WTC11 (cell line): ENCODE data around the gene ODAD3. TPM values are rescaled to one million over a fixed set of nuclear protein-coding genes. Genes with fewer than 3 reads are reported as not detected.

Experiments
- ATAC-seq: fragments of 200-7000 bp; cut with Tn5 transposase; 2 replicates; pipeline ENCODE4 v1.10.0; 2021; ENCODE audit warnings: mild to moderate bottlenecking, moderate library complexity
- CTCF ChIA-PET: fragments of 300-600 bp; sonication (Branson Sonifier 250); formaldehyde crosslinking; loops from one replicate; lab custom pipeline; 2021; ENCODE audit warnings: antibody characterized with exemption; lab: Charles Lee
- POLR2A ChIA-PET: fragments of 350-600 bp; sonication (Branson Sonifier 250); formaldehyde crosslinking; loops from one replicate; lab custom pipeline; 2021; ENCODE audit warnings: antibody characterized with exemption; lab: Charles Lee
- DNase-seq: peaks from one replicate; pipeline ENCODE4 v3.0.0; 2021; ENCODE audit warnings: low spot score
- H3K27ac Mint-ChIP-seq: 2 replicates; pipeline ENCODE4 v1.8.0; 2021; ENCODE audit warnings: mixed read lengths
- H3K27me3 Mint-ChIP-seq: 2 replicates; pipeline ENCODE4 v1.8.0; 2021; ENCODE audit warnings: low read depth, mild to moderate bottlenecking, moderate library complexity, mixed read lengths
- H3K36me3 Mint-ChIP-seq: 2 replicates; pipeline ENCODE4 v1.8.0; 2021; ENCODE audit warnings: mixed read lengths
- H3K4me1 Mint-ChIP-seq: 2 replicates; pipeline ENCODE4 v1.8.0; 2022; ENCODE audit warnings: mixed read lengths
- H3K4me3 Mint-ChIP-seq: 2 replicates; pipeline ENCODE4 v1.8.0; 2021; ENCODE audit warnings: mild to moderate bottlenecking, moderate library complexity, mixed read lengths
- H3K9me3 Mint-ChIP-seq: 2 replicates; pipeline ENCODE4 v1.8.0; 2021; ENCODE audit warnings: mixed read lengths
- AFF4 ChIP-seq: sonication (generic); formaldehyde crosslinking; IDR thresholded peaks from 2 replicates; pipeline ENCODE4 v1.8.1; 2023; ENCODE audit warnings: mild to moderate bottlenecking, missing genetic modification reagents, borderline replicate concordance
- ATF2 ChIP-seq: sonication (generic); formaldehyde crosslinking; IDR thresholded peaks from 2 replicates; pipeline ENCODE4 v1.8.1; 2022; ENCODE audit warnings: low read depth, missing genetic modification reagents, borderline replicate concordance
- CBFB ChIP-seq: sonication (generic); formaldehyde crosslinking; IDR thresholded peaks from 2 replicates; pipeline ENCODE4 v1.8.1; 2022; ENCODE audit warnings: mild to moderate bottlenecking, low read depth, missing genetic modification reagents
- EMX1 ChIP-seq: fragments of 250-450 bp; sonication (Bioruptor Pico); IDR thresholded peaks from 2 replicates; pipeline ENCODE4 v1.8.0; 2021; ENCODE audit warnings: mild to moderate bottlenecking
- ETV6 ChIP-seq: sonication (generic); formaldehyde crosslinking; IDR thresholded peaks from 2 replicates; pipeline ENCODE4 v1.8.1; 2022; ENCODE audit warnings: mild to moderate bottlenecking, missing genetic modification reagents
- HMGA2 ChIP-seq: fragments of 250-450 bp; sonication (Bioruptor Pico); IDR thresholded peaks from 2 replicates; pipeline ENCODE4 v1.4.0; 2021; ENCODE audit warnings: mild to moderate bottlenecking, moderate library complexity
- MXD4 ChIP-seq: fragments of 250-450 bp; sonication (Bioruptor Pico); IDR thresholded peaks from 2 replicates; pipeline ENCODE4 v1.8.0; 2021; ENCODE audit warnings: mild to moderate bottlenecking, moderate library complexity, borderline replicate concordance
- MYBL2 ChIP-seq: sonication (generic); formaldehyde crosslinking; IDR thresholded peaks from 2 replicates; pipeline ENCODE4 v1.8.1; 2023; ENCODE audit warnings: mild to moderate bottlenecking, moderate library complexity, missing genetic modification reagents
- NR1H2 ChIP-seq: sonication (generic); formaldehyde crosslinking; IDR thresholded peaks from 2 replicates; pipeline ENCODE4 v1.9.0; 2021; ENCODE audit warnings: mild to moderate bottlenecking, moderate library complexity, missing genetic modification reagents
- PRRX2 ChIP-seq: fragments of 250-450 bp; sonication (Bioruptor Pico); IDR thresholded peaks from 2 replicates; pipeline ENCODE4 v1.8.0; 2021; ENCODE audit warnings: mild to moderate bottlenecking
- RELA ChIP-seq: sonication (generic); formaldehyde crosslinking; IDR thresholded peaks from 2 replicates; pipeline ENCODE4 v1.8.1; 2022; ENCODE audit warnings: missing genetic modification reagents, mild to moderate bottlenecking, borderline replicate concordance
- SMAD3 ChIP-seq: sonication (generic); formaldehyde crosslinking; IDR thresholded peaks from 2 replicates; pipeline ENCODE4 v1.8.0; 2022; ENCODE audit warnings: missing genetic modification reagents, mild to moderate bottlenecking, borderline replicate concordance
- SP1 ChIP-seq: sonication (generic); formaldehyde crosslinking; conservative IDR thresholded peaks from 2 replicates; pipeline ENCODE4 v1.8.1; 2022; ENCODE audit warnings: missing genetic modification reagents
- TEAD1 ChIP-seq: sonication (generic); formaldehyde crosslinking; IDR thresholded peaks from 2 replicates; pipeline ENCODE4 v1.8.0; 2022; ENCODE audit warnings: mild to moderate bottlenecking, missing genetic modification reagents
- USF2 ChIP-seq: sonication (generic); formaldehyde crosslinking; IDR thresholded peaks from 2 replicates; pipeline ENCODE4 v1.8.1; 2023; ENCODE audit warnings: mild to moderate bottlenecking, missing genetic modification reagents, moderate library complexity
- ZBTB21 ChIP-seq: sonication (generic); formaldehyde crosslinking; IDR thresholded peaks from 2 replicates; pipeline ENCODE4 v1.8.1; 2023; ENCODE audit warnings: mild to moderate bottlenecking, missing genetic modification reagents, borderline replicate concordance
- ZBTB43 ChIP-seq: sonication (generic); formaldehyde crosslinking; IDR thresholded peaks from 2 replicates; pipeline ENCODE4 v1.8.1; 2023; ENCODE audit warnings: mild to moderate bottlenecking, missing genetic modification reagents
- ZNF138 ChIP-seq: sonication (generic); formaldehyde crosslinking; conservative IDR thresholded peaks from 2 replicates; pipeline ENCODE4 v1.8.1; 2022; ENCODE audit warnings: mild to moderate bottlenecking, moderate library complexity, missing genetic modification reagents
- ZNF232 ChIP-seq: sonication (generic); formaldehyde crosslinking; IDR thresholded peaks from 2 replicates; pipeline ENCODE4 v1.8.0; 2022; ENCODE audit warnings: mild to moderate bottlenecking, missing genetic modification reagents
- ZNF263 ChIP-seq: sonication (generic); formaldehyde crosslinking; IDR thresholded peaks from 2 replicates; pipeline ENCODE4 v1.8.1; 2022; ENCODE audit warnings: low read depth, mild to moderate bottlenecking, moderate library complexity, missing genetic modification reagents
- ZNF281 ChIP-seq: sonication (generic); formaldehyde crosslinking; IDR thresholded peaks from 2 replicates; pipeline ENCODE4 v1.8.0; 2023; ENCODE audit warnings: mild to moderate bottlenecking, missing genetic modification reagents
- ZNF317 ChIP-seq: sonication (generic); formaldehyde crosslinking; IDR thresholded peaks from 2 replicates; pipeline ENCODE4 v1.8.1; 2023; ENCODE audit warnings: low read depth, mild to moderate bottlenecking, moderate library complexity, missing genetic modification reagents, borderline replicate concordance
- ZNF396 ChIP-seq: fragments of 250-450 bp; sonication (Bioruptor Pico); IDR thresholded peaks from 2 replicates; pipeline ENCODE4 v1.8.0; 2021; ENCODE audit warnings: mild to moderate bottlenecking, moderate library complexity, borderline replicate concordance
- ZNF425 ChIP-seq: fragments of 250-450 bp; sonication (Bioruptor Pico); conservative IDR thresholded peaks from 2 replicates; pipeline ENCODE4 v1.9.0; 2021; ENCODE audit warnings: mild to moderate bottlenecking
- total RNA-seq: library from RNA; stranded (reverse); gene quantifications from 3 replicates; pipeline ENCODE4 v1.2.3, GENCODE V29; 2021

Gene ODAD3
- total RNA-seq, 1 experiment from 2014 or later: 4.1 TPM

GRCh38 chr19:11420429-11421370 lies 14.2 kb downstream of the ODAD3 start:
- Mint-ChIP-seq H3K4me3 (peak overlapping the region; percentile 87), H3K36me3 (no peaks in the 10 kb centered on the region), H3K27ac (peak overlapping the region; percentile 72; the same call in 1 of the 2 replicates), H3K27me3 (peaks cover 29% of the 10 kb centered on the region), H3K4me1 (peaks cover 19% of the 10 kb centered on the region), H3K9me3 (no peaks in the 10 kb centered on the region)
- DNase-seq (peak; percentile 72), ATAC-seq (0 out of 2 replicates have a peak, but pooled peaks have one; percentile 1)
- ChIA-PET CTCF (interaction anchor here (0.6 to 7.8 kb wide), 18 partner anchors 14 to 1340 kb away, joined by 3 to 308 read pairs (median 7); partner anchors contain the start of genes CCDC159, EPOR, ODAD3 and PRKCSH), POLR2A (interaction anchor here (0.5 to 7.8 kb wide), 11 partner anchors 10 to 832 kb away, joined by 3 to 115 read pairs (median 6); partner anchors contain the start of genes CCDC159, EPOR, ODAD3 and PRKCSH)
- TF ChIP-seq NR1H2 (no peak), EMX1 (CRISPR knock-in tag) (no peak), SP1 (CRISPR knock-in tag) (0 out of 2 replicates have a peak, but pooled peaks have one; percentile 28), ZNF263 (0 out of 2 replicates have a peak, but pooled peaks have one; percentile 14), ZNF281 (CRISPR knock-in tag) (no peak), AFF4 (CRISPR knock-in tag) (no peak), ZNF232 (no peak), ZNF138 (CRISPR knock-in tag) (0 out of 2 replicates have a peak, but pooled peaks have one; percentile 17), SMAD3 (no peak), USF2 (CRISPR knock-in tag) (peak; percentile 55; the same call in 1 of the 2 replicates), MYBL2 (no peak), ZNF425 (no peak), ETV6 (CRISPR knock-in tag) (no peak), ATF2 (CRISPR knock-in tag) (no peak), RELA (CRISPR knock-in tag) (no peak), TEAD1 (CRISPR knock-in tag) (no peak), ZBTB21 (CRISPR knock-in tag) (0 out of 2 replicates have a peak, but pooled peaks have one; percentile 39), HMGA2 (CRISPR knock-in tag) (no peak), ZNF317 (CRISPR knock-in tag) (no peak), MXD4 (CRISPR knock-in tag) (no peak), CBFB (CRISPR knock-in tag) (no peak), ZBTB43 (CRISPR knock-in tag) (no peak), ZNF396 (no peak), PRRX2 (no peak)
